ENCODE results near the gene UGT2A2.
"Not testable (repeated sequence)": the region's sequence is repeated elsewhere in the genome, so short reads cannot be mapped to it uniquely, and the experiment has no call there.

Gene UGT2A2

GRCh38 chr4:69639542-69639941, at the start of gene UGT2A2:
TSS of gene UGT2A2 (minus strand) at chr4:69639642. CDS start at chr4:69639640, 2 bp downstream.
- H3K27ac Mint-ChIP-seq: no peak within 1 kb of the TSS
- H3K4me1 Mint-ChIP-seq: no peaks in the 10 kb centered on the region
- no peaks in the 10 kb centered on the region for H3K36me3 Mint-ChIP-seq (ENCODE audit: low read depth)
- H3K4me3 Mint-ChIP-seq: no peak within 1 kb of the TSS
- H3K27me3 Mint-ChIP-seq (ENCODE audit: low read depth, poor library complexity): no peaks in the 10 kb centered on the region
- TF ChIP-seq CTCF (IDR thresholded peaks at IDR 0.05): no peak
- no peaks in the 10 kb centered on the region for H3K9me3 Mint-ChIP-seq
- no peak for DNase-seq

DNA sequence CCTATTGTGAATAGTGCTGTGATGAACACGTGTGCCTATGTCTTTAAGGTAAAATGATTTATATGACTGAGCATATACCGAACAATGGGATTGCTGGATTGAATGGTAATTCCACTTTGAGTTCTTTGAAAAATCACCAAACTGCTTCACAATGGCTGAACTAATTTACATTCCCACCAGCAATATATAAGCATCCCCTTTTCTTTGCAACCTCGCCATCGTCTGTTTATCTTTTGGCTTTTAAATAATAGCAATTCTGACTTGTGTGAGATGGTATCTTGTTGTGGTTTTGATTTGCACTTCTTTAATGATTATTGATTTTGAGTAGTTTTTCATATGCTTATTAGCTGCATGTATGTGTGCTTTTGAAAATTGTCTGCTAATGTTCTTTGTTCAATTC, 45.4 kb upstream of the UGT2A2 start:
- Mint-ChIP-seq H3K9me3 (no peaks in the 10 kb centered on the region), H3K4me3 (no peak overlapping the region), H3K36me3 (ENCODE audit: low read depth) (no peaks in the 10 kb centered on the region), H3K27ac (no peak overlapping the region), H3K4me1 (no peaks in the 10 kb centered on the region), H3K27me3 (ENCODE audit: low read depth, poor library complexity) (peaks cover 6% of the 10 kb centered on the region)
- no peak for DNase-seq
- TF ChIP-seq CTCF (IDR thresholded peaks at IDR 0.05): no peak

DNA sequence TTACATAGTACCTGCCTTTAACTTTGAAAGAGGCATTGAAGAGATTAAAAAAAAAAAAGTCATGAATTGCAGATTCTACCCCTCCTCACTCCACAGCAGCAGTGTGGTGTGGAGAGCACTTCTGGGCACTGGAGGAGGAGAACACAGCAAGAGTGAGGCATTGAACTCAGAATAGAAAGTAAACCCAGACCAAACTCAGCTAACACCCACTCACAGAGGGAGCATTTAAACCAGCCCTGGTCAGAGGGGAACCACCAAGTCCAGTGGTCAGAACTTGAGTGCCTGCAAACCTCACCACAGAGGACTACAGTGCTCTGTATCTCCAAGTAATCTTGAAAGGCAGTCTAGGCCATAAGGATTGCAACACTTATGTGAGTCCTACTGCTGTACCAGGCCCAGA, 29.2 kb upstream of the UGT2A2 start:
- Mint-ChIP-seq H3K9me3 (peaks cover 9% of the 10 kb centered on the region), H3K36me3 (ENCODE audit: low read depth) (peaks cover 2% of the 10 kb centered on the region), H3K4me3 (no peak overlapping the region), H3K4me1 (no peaks in the 10 kb centered on the region), H3K27ac (no peak overlapping the region), H3K27me3 (ENCODE audit: low read depth, poor library complexity) (no peaks in the 10 kb centered on the region)
- DNase-seq: no peak
- no peak for TF ChIP-seq CTCF (IDR thresholded peaks at IDR 0.05)

- DNase-seq; H3K4me1 Mint-ChIP-seq; H3K27ac Mint-ChIP-seq; H3K27me3 Mint-ChIP-seq (ENCODE audit: low read depth, poor library complexity); H3K4me3 Mint-ChIP-seq: not testable (repeated sequence)
- Mint-ChIP-seq H3K9me3 (peaks cover 43% of the 10 kb centered on the region), H3K36me3 (ENCODE audit: low read depth) (peaks cover 15% of the 10 kb centered on the region)
Observed at GRCh38 chr4:69664009-69664408, 24.6 kb upstream of the UGT2A2 start.

GRCh38 chr4:69661130-69661803, 21.8 kb upstream of the UGT2A2 start:
- peaks cover 15% of the 10 kb centered on the region for H3K36me3 Mint-ChIP-seq (ENCODE audit: low read depth)
- DNase-seq; H3K4me1 Mint-ChIP-seq; H3K27me3 Mint-ChIP-seq (ENCODE audit: low read depth, poor library complexity); H3K4me3 Mint-ChIP-seq; H3K27ac Mint-ChIP-seq: not testable (repeated sequence)
- peaks cover 49% of the 10 kb centered on the region for H3K9me3 Mint-ChIP-seq

- Mint-ChIP-seq H3K27me3 (ENCODE audit: low read depth, poor library complexity) (peaks cover 5% of the 10 kb centered on the region), H3K27ac (no peak overlapping the region), H3K4me3 (no peak overlapping the region), H3K36me3 (ENCODE audit: low read depth) (peaks cover 7% of the 10 kb centered on the region), H3K4me1 (no peaks in the 10 kb centered on the region), H3K9me3 (peaks cover 34% of the 10 kb centered on the region)
- DNase-seq: no peak
- TF ChIP-seq CTCF (IDR thresholded peaks at IDR 0.05): no peak
Observed at GRCh38 chr4:69658133-69658532, 18.7 kb upstream of the UGT2A2 start.

- Mint-ChIP-seq H3K27ac (peak overlapping the region; percentile 20), H3K4me3 (no peak overlapping the region), H3K27me3 (ENCODE audit: low read depth, poor library complexity) (peaks cover 2% of the 10 kb centered on the region), H3K9me3 (peaks cover 21% of the 10 kb centered on the region), H3K36me3 (ENCODE audit: low read depth) (peaks cover under 1% of the 10 kb centered on the region), H3K4me1 (no peaks in the 10 kb centered on the region)
- DNase-seq: no peak
- TF ChIP-seq CTCF (IDR thresholded peaks at IDR 0.05): no peak
Observed at GRCh38 chr4:69656653-69657158, 17.3 kb upstream of the UGT2A2 start.

Data from nephron progenitor cell (in vitro differentiated cells).